IPS-18c (cell line): ENCODE data around the gene ARAP2.

Experiments
- H3K4me3 ChIP-seq: 2 replicates; pipeline ENCODE4 v1.7.0; 2013; ENCODE audit warnings: low read depth, mild to moderate bottlenecking, low read length, moderate library complexity; ENCODE audit not compliant: insufficient read depth
- H3K9me3 ChIP-seq: one replicate; pipeline ENCODE4 v1.6.1; 2013; ENCODE audit warnings: mild to moderate bottlenecking, low read length, moderate library complexity; ENCODE audit not compliant: control insufficient read depth, insufficient read depth

Gene ARAP2

DNA sequence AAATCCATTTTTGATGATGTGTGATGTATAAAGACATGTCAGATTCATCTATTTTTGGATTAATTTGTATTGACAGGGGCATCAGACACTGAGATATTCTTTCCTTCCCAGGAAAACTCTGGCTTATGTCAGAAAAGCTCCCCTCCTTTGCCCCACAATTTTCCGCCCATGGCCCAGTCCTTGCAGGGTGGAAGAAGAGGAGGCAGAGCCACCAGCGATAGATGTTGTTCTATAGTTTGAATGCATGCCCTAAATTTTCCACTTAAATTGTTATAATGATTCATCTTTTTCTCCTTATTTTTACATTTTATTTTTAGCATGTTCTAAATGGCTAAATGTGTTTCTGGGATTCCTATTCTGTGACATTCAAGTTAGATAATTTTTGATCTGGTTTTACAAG, 149.3 kb downstream of the ARAP2 start:
- no peak overlapping the region for H3K4me3 ChIP-seq
- no peaks in the 10 kb centered on the region for H3K9me3 ChIP-seq

DNA sequence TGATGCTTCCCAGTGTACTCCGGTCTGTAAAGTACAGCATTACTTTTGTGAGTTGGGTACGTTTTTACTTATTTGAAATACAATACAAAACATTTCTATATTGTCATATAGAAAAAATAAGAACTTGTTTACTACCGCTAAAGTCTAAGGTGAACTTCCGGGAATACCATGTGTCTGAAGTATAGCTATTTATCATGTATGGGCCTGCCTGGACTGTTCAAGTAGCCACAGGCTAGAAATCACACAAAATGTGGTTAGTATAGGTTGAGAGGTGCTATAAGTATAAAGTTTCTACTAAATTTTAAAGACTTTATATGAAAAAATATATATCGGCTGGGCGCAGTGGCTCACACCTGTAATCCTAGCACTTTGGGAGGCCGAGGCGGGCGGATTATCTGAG, 152.3 kb downstream of the ARAP2 start:
- H3K4me3 ChIP-seq, result no peak overlapping the region

DNA sequence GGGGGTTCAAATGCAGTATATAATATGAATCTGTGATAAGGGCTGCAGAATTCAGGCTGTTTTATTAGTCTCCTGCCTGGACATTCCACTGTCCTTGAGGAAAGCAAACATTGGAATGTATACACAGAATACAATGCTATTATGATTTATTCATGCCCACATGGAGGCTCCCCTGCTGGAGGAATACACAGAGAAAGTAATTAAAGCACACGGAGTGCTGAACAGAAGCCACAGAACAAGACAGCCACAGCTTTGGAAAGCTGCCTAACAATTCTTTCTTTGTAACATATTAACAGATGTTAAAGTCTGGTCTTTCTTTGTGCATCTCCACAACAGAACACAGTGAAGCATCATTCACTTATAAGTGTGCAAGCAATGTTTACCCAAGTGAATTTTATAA, 155.8 kb downstream of the ARAP2 start:
- H3K9me3 ChIP-seq, result no peaks in the 10 kb centered on the region
- no peak overlapping the region for H3K4me3 ChIP-seq

More for the DNA sequence above, 152.3 kb downstream of the ARAP2 start:
- no peaks in the 10 kb centered on the region for H3K9me3 ChIP-seq

DNA sequence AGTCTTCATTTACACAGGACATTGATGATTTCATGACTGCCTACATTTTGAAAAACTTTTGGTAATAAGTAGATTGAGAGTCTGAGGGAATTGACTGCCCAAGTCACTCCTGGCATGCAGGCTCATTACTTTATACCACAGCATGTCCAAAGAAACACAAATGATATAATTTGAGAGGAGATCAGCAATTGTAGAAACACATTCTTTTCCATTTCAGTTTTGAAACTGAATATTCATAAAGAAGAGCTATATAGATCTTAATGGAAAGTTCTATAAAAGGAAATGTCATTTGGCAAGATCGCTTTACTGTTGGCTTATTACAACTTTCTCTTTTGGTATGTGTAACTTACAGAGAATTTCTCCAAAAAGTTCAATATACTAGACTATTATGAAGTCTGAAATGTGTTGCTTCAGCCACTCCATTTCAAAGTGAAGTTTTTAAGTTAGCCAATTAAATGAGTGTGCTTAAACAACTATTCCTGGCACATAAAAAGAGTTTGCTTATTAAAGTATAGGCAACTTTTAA, 158.0 kb downstream of the ARAP2 start:
- Histone ChIP-seq H3K4me3 (no peak overlapping the region), H3K9me3 (no peaks in the 10 kb centered on the region)

DNA sequence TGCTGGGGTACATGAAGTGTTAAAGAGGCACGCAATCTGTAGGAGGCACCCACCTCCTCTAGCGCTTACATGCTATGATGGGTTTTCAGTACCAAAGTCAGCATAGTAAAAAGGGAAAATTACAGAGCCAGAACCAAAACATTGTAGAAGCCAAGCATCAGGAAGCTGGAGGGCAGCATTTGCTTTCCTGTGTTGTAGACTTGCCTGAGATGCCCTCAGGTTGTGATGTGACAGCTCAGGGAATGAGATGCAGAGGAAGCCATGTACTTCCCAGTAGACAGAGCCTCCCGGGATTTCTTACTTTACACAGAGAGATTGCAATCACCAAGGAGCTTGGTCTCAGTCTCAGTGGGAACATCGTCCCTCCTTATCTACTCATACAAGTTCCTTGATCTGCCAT, 161.5 kb downstream of the ARAP2 start:
- Histone ChIP-seq H3K9me3 (no peaks in the 10 kb centered on the region), H3K4me3 (no peak overlapping the region)

DNA sequence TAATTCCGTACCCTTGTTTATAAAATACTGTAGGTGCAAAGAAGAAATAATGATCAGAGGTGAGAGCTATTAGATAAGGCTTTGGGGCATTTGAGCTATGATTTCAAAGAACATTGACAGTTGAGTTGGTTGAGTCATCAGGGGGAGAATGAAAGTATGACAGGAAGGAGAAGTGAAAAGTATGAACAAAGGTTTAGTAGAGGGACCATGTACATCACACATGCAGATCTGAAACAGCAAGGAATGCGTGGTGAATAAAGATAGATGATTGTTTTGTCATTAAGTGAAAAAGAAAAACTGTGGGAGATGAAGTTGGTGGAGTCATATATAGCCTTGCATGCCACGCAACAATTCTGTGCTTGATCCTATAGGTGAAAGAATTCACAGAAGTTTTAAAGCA, 163.1 kb downstream of the ARAP2 start:
- Histone ChIP-seq H3K4me3 (no peak overlapping the region), H3K9me3 (no peaks in the 10 kb centered on the region)

DNA sequence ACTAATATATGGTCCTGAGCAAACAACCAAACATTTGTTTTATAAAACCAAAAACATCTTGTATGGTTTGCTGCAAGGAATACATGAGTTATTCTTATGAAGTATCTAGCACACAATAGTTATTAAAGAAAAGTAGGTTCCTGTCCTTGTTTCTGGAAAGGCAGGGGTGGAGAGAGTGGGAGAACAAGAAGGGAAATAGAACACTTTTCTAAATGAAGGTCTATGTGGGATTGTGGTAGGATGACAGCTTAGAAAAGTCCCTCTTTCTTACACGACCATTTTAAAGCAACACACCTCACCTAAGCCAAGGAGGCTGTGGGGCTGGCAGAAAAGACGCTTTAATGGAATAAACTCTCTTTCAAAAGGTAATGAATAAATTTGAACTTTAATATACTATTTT, 164.6 kb downstream of the ARAP2 start:
- no peaks in the 10 kb centered on the region for H3K9me3 ChIP-seq

DNA sequence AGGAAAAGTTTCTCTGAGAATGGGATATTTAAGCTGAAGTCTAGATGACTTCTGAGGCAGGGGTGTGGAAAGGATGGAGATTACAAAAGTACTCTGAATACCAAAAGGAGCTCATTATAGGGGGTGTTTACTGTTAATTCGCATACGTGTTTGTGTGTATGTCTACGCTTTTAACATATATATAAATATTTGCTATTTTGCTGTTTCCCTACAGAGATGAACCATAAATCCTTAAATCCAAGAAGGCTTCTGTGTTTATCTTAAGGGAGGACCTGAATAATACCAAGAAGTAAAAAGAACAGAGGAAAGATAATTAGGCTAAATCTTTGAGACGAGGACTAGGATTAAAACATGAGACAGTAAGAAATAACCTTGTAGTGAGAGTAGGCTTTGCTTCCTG, 166.0 kb downstream of the ARAP2 start:
- Histone ChIP-seq H3K9me3 (no peaks in the 10 kb centered on the region), H3K4me3 (no peak overlapping the region)

More for the DNA sequence above, 164.6 kb downstream of the ARAP2 start:
- no peak overlapping the region for H3K4me3 ChIP-seq

DNA sequence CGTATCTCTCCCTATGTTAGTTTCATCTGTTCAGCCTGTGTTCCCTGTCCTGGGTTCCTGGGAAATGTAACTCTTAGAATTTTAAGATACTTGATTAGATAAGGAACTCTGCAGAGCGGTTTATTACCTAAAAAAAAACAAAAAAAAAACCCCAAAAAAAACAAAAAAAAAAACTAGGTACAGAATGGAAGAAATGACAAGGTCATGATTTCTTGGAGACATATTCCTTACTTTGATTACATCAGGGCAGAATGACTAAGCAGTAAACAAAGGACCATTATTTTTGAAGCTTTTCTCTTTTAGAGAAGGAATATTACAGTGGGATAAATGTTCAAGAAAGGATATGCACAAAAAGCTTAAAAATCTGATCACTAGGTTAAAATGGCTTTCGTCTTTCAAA, 171.8 kb downstream of the ARAP2 start:
- Histone ChIP-seq H3K4me3 (no peak overlapping the region), H3K9me3 (no peaks in the 10 kb centered on the region)

DNA sequence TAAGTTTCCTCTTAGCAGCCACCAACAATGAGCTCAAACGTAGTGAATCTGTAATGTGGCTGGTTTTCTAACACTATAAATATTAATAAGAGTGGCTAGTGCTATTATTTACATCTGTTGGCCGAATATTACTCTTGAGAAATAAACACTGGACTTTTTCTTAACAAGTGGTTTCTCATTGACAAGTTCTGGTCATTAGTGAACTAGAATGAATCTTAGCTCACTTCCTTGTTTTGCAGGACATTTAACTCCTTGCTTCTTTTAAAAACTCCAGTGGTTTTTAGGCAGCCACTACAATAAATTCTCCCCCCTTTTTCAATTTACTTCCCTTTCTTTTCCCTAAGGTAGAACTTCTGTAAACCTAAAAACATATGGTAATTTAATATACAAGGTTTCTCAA, 177.2 kb downstream of the ARAP2 start:
- no peaks in the 10 kb centered on the region for H3K9me3 ChIP-seq

DNA sequence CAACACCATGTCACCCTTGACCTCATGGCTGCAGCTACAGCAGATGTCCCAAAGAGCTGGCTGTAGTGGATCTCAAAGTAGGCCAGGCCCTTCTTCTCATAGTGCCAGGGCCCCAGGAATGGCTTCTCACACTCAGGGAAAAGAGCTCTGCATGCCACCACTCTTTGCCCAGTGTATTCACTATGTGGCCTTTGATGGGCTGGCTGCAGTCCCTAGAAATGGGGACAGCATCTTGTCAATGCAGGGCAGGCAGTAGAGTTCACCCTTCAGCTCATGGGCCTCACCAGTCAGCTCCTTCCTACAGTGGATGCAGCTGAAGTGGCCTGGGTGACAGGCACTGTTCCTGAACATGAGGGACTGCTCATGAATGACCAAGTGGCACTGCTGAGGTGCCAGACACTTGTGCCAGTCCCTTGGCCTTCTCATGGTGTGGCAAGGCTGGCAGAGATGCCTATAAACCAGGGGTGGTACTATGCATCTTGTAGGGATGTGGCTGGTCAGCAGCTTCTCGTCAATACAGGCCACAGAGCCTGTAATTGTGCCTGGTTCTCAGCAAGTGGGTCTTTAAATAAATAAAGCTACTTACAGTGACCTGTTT, 178.9 kb downstream of the ARAP2 start:
- Histone ChIP-seq H3K9me3 (no peaks in the 10 kb centered on the region), H3K4me3 (no peak overlapping the region)

More for the DNA sequence above, 177.2 kb downstream of the ARAP2 start:
- H3K4me3 ChIP-seq, result no peak overlapping the region

DNA sequence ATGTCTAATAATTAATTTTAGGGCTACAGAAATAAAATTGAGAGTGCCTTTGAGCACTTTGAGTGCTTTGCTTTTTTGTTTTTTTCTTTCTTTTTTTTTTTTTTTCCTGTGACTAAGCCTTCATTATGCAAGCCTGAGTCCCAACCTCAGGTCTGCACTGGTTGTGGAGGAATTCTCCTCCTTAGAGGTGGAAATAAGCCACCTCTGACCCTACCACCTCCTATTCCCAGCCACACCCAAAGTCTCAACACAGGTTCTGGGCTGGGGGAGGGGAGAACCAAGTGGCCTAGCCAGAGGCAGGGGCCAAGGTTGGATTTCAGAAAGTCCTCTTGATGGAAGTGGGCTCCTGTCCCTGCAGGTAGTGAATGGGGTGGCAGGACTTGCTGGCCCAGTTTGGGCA, 180.2 kb downstream of the ARAP2 start:
- no peaks in the 10 kb centered on the region for H3K9me3 ChIP-seq
- H3K4me3 ChIP-seq, result no peak overlapping the region

DNA sequence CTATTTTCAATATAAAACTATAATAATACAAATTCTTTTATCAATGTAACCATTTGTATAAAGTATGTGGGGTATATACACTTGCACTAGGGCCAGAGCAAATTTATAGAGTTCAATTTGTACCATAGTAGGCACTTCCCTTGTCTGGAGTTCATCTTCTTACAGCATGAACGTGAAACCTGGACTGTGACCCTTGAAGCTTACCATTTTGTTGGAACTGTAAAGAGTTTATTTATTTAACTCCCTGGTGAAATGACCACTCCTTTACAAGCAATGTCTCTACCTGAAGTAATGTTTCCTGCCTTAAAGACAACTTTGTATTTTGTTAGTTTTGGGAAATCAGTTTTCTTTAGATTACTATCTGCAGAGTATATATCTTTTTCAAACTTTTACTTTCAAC, 188.2 kb downstream of the ARAP2 start:
- Histone ChIP-seq H3K9me3 (no peaks in the 10 kb centered on the region), H3K4me3 (no peak overlapping the region)

DNA sequence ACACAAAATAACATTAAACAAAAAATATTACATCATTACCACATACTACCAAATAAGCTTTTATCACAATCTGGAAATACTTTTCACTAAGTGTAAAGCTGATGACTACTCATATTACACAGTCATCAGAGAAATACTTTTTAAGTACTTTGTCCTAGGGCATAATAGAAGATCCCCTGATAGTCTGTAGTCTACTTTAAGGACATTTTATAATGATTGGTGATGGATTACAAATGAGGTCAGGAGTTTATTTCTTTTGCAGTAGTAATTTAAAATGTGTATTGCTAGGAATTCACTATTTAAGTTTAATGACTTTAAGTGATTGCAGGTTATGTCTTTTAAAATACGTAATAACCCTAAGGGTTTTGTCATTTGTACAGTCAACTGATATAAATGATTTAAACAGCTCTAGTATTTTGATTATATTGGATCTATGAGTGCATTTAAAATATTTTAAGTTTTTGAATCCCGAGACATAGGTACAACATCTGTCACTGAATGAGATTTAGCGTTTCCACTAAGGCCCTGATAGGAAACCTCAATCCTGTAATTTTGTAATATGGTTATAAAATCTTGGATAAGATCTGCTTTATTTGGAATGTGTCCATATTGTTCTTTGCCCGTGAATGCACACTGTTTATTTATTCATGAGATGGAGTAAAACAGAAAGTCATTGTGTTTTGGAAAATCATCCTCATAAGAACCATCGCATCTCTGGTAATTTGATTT, 189.5 kb downstream of the ARAP2 start:
- Histone ChIP-seq H3K9me3 (no peaks in the 10 kb centered on the region), H3K4me3 (no peak overlapping the region)

DNA sequence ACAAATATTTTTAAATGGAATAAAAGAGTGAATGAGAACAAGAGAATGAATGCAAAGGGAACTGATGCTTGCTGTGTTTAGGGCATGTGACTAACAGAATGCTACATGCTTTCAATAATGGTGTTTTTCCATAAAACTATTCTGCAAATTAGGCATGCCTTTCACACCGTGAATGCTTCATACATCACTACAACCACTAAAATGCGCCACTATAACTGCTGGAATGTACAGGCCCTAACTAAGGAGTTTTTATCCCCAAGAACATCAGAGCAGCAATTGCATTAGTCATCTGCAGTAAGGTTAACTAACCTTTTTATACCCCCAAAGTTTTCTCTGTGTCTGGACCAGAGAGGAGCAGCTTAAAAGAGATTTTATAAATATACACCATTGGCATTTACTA, 190.4 kb downstream of the ARAP2 start:
- Histone ChIP-seq H3K9me3 (no peaks in the 10 kb centered on the region), H3K4me3 (no peak overlapping the region)

DNA sequence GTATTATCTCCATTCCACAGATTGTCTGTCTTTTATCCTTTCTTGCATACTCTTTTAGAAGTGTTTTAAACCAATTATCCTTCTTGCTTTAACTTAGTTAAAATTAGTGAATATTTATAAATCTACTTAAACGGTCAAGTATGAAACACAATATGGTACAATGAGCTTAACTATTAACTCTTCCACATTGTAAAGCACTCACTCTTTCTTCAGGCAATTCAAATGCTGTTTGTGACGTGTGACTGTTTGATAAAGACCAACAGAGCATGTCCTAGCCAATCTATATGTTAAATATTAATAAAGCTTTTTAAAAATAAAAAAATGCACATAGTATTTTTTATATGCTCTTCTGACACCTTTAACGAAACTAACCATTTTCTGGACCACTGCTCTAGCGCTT, 192.7 kb downstream of the ARAP2 start:
- Histone ChIP-seq H3K4me3 (no peak overlapping the region), H3K9me3 (no peaks in the 10 kb centered on the region)

DNA sequence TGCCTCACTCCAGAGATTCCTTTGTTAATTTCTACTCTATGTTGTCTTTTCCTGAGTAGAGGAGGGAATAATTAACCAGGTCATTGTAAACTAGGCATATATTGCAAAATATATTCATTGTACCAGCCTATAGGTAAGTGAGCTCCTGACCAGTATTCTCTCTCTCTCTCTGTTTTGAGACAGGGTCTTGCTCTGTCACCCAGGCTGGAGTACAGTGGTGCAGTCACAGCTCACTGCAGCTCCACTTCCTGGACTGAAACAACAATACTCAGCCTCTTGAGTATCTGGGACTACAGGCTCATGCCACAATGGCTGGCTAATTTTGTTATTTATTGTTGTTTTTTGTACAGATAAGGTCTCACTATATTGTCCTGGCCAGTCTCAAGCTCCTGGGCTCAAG, 198.3 kb downstream of the ARAP2 start:
- H3K4me3 ChIP-seq, result no peak overlapping the region
- H3K9me3 ChIP-seq, result no peaks in the 10 kb centered on the region

DNA sequence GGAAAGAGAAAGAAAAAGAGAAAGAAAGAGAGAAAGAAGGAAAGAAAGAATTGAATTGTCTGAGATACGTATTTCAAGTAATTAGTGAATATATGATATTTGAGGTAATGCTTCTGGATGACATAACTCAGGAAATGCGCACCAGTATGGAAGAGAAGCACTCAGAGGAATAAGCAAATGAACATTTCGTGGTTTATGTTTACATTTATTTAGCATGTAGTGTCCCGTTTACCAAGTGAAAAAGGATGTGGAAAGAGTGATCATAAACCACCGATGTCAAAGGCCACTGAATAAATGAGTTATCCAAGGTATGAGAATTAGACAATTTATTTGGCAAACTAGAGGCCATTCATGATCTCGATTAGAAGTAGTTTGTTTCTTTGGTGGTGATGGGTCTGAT, 200.4 kb downstream of the ARAP2 start:
- H3K9me3 ChIP-seq, result no peaks in the 10 kb centered on the region
- no peak overlapping the region for H3K4me3 ChIP-seq

DNA sequence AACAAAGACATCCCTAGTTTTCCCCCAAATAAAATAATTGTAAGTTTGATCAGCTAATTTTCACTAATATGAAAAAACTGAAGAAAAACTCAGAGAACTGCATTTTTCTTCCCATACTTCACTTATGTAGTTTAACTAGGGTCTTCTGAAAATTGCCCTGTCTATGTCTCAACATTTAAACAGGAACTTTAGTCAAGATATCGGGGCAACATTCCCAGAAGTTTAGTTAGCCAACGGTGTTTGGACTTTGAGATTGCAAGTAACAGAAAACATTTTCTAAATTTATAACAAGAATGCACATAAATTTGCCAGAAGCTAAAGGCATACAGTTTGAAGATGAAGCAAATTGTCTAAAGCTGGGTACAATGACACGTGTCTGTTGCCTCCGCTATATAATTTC, 201.1 kb downstream of the ARAP2 start:
- H3K9me3 ChIP-seq, result no peaks in the 10 kb centered on the region
- no peak overlapping the region for H3K4me3 ChIP-seq
